ENCODE results near the gene DMRTA2.

Gene DMRTA2

DNA sequence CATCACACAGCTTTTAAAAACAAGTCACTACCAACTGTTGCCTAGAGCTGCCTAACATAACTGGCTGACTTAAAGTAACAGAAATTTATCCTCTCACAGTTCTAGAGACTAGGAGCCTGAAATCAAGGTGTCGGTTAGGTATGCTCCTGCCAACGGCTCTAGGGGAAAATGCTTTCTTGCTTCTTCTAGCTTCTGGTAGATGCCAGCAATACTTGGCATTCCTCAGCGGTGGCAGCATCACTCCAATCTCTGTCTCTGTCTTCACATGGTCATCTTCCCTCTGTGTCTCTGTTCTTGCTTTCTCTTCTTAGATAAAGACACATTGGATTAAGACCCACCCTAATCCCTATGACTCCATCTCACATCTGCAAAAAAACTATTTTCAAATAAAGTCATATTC is 51.5 kb downstream of the DMRTA2 start:
- no peak for DNase-seq

DNA sequence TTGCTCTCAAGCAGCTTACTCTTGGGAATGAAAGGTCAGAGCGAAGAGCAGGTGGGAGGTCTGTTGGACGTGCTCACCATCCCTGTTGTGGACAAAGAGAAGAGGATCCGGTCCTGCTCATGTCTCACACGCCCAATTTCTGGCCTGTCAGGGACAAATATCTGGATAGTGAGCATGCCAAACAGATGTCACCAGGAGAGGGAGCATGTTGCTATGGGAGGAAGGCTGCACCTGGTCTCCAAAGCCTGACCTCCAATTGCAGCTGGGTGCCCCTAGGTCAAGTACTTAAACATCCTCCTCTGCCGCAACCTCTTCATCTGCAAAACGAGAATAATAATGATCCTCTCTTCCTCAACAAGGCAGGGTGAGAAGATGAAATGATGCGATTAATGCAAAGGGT is 53.4 kb downstream of the DMRTA2 start:
- DNase-seq: no peak

DNA sequence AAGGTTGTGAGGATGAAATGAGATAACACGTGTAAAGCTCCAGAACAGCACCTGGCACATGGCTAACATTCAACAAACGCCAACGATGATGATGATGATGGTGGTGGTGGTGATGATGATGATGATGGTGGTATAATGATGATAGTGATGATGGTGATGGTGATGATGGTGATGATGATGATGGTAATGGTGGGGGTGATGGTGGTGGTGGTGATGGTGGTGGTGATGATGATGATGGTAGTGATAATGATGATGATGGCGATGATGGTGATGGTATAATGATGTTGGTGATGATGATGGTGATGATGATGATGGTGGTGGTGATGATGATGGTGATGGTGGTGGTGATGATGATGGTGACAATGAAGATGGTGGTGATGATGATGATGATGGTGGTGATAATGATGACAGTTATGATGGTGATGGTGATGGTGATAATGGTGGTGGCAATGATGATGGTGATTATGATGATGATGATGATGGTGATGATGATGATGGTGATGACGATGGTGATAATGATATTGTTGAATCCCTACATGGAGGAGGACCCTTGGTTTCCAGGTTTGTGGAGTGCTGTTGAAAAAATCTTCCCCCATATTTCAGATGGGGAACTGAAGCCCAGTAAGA is 54.1 kb downstream of the DMRTA2 start:
- no peak for DNase-seq

DNA sequence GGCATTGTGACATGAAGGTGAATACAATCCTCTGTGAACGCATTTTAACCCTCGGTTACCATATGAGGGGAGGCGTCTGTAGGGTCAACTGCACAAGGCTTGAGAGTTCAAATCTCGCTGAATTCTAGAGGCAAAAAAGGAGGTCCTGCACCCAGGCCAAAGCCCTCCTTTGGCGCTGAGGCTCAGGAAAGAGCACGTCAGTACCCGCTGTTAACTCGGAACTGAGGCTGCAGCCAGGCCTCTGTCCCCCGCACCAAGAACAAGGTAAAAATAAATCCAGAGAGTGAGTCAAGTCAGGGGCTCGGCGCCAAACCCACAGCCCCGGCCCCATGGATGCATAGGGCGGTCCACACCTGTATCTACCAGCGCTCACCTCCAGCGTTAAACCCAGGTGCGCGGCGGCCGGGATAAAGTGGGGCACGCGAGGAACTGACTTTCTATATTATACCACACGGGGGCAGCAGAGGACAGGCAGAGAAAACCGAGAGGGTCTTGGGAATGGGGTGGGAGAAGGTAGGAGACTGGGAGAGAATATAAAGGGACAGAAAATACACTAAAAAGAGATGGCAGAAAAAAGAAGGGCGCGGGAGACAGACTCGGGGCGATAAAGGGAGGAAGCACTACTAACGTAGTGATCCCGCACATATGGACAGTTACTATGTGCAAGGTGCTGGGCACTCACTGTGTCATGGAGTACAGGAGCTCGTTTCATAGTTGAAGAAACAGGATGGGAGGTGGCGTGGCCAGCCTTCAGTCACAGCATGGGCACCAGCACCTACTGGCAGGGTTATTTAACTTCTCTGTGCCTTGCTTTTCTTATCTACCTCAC is 54.9 kb downstream of the DMRTA2 start:
- DNase-seq: peak; percentile 70

Measured in right forelimb (tissue), 1 donor.